ENCODE measurements around the gene IGHMBP2. TPM values are rescaled to one million over a fixed set of nuclear protein-coding genes. Genes with fewer than 3 reads are reported as not detected.

The IGHMBP2 gene
- total and polyA plus RNA-seq, 2 experiments from 2014 or later = 14.3 to 27.7 TPM

- TF ChIP-seq CTCF (conservative IDR thresholded peaks at IDR 0.05; ENCODE audit: low read depth in 2 of 2) (no peak), ETS1 (IDR thresholded peaks at IDR 0.05) (no peak), NANOG (IDR thresholded peaks at IDR 0.05; ENCODE audit: borderline replicate concordance) (no peak), JUNB (IDR thresholded peaks at IDR 0.05; ENCODE audit: unreplicated experiment) (no peak), STAT1 (IDR thresholded peaks at IDR 0.05; ENCODE audit: unreplicated experiment) (no peak), EZH2phosphoT487 (IDR thresholded peaks at IDR 0.05; ENCODE audit: unreplicated experiment) (no peak), ZNF114 (CRISPR knock-in tag; IDR thresholded peaks at IDR 0.05) (no peak)
Measured at GRCh38 chr11:68881320-68881719, 22.4 kb upstream of the IGHMBP2 start (continued).

GRCh38 chr11:68882391-68882790, 21.3 kb upstream of the IGHMBP2 start:
- Mint-ChIP-seq H3K4me3 (no peak overlapping the region), H3K27me3 (ENCODE audit: insufficient read depth, low read depth, poor library complexity) (no peaks in the 10 kb centered on the region), H3K4me1 (0 out of 3 replicates have a peak, but pooled peaks cover 4% of the 10 kb centered on the region), H3K9me3 (no peaks in the 10 kb centered on the region; the same call in 2 of the 3 replicates), H3K27ac (no peak overlapping the region), H3K36me3 (ENCODE audit: low read depth) (peaks cover 4% of the 10 kb centered on the region)
- H3K27ac ChIP-seq (ENCODE audit: low read depth) = no peak overlapping the region
- H3K36me3 ChIP-seq (ENCODE audit: insufficient read depth) = no peaks in the 10 kb centered on the region
- no peak for ATAC-seq
- H3K4me3 ChIP-seq = no peak overlapping the region
- H3K79me2 ChIP-seq (replicated peaks; ENCODE audit: insufficient read depth) = no peaks in the 10 kb centered on the region
- no peak for DNase-seq (ENCODE audit: low spot score)
- H3K27me3 ChIP-seq (ENCODE audit: insufficient read depth) = no peaks in the 10 kb centered on the region
- no peaks in the 10 kb centered on the region for H4K20me1 ChIP-seq (replicated peaks; ENCODE audit: insufficient read depth)
- no peak overlapping the region for H2AFZ ChIP-seq
- H3K4me1 ChIP-seq (ENCODE audit: insufficient read depth) = 0 out of 2 replicates have a peak, but pooled peaks cover 3% of the 10 kb centered on the region
- H3F3A ChIP-seq (replicated peaks; ENCODE audit: low read depth) = no peaks in the 10 kb centered on the region
- H3K4me2 ChIP-seq = no peak overlapping the region
- H3K9me2 ChIP-seq (ENCODE audit: insufficient read depth) = no peaks in the 10 kb centered on the region
- TF ChIP-seq POLR2AphosphoS5 (IDR thresholded peaks at IDR 0.05; ENCODE audit: low read depth) = no peak
- no peak for TF ChIP-seq REST (IDR thresholded peaks at IDR 0.05; ENCODE audit: unreplicated experiment)
- TF ChIP-seq EZH2phosphoT487 (IDR thresholded peaks at IDR 0.05; ENCODE audit: unreplicated experiment) = no peak
- no peak for TF ChIP-seq ETS1 (IDR thresholded peaks at IDR 0.05)
- no peak for TF ChIP-seq ZNF462 (CRISPR knock-in tag; IDR thresholded peaks at IDR 0.05)
- no peak for TF ChIP-seq ZNF331 (CRISPR knock-in tag; IDR thresholded peaks at IDR 0.05; ENCODE audit: low read depth)
- no peak for TF ChIP-seq ZNF114 (CRISPR knock-in tag; IDR thresholded peaks at IDR 0.05)
- no peak for TF ChIP-seq EZH2 (IDR thresholded peaks at IDR 0.05; ENCODE audit: low read depth, unreplicated experiment)
